NCI-H446 (cell line): ENCODE data around the gene LRG1.
"Not testable (repeated sequence)": the region's sequence is repeated elsewhere in the genome, so short reads cannot be mapped to it uniquely, and the experiment has no call there.

Experiments
- DNase-seq, 2 experiments: peaks; one replicate each; lab custom pipeline; 2025; lab: John Stamatoyannopoulos, UW

The LRG1 gene

DNA sequence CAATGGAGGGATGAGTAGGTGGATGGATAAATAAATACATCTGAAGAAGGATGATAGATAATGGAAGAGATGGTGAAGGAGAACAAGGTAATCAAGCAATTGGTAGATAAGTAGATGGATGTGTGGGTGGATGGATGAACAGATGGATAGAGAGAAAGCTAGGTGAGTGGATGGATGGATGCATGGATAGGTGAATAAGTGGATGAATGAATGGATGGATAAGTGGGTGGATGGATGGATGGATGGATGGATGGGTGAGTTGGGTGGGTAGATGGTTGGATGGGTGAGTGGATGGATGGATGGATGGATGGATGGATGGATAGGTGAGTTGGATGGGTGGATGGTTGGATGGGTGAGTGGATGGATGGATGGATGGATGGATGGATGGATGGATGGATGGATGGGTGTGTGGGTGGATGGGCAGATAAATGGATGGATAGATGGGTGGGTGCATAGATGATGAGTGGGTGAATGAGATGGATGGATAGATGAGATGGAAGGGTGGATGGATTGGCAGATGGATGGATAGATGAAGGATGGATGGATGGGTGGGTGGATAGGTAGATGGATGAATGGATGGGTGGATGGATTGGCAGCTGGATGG, 13.4 kb upstream of the LRG1 start:
- DNase-seq: no peak

DNA sequence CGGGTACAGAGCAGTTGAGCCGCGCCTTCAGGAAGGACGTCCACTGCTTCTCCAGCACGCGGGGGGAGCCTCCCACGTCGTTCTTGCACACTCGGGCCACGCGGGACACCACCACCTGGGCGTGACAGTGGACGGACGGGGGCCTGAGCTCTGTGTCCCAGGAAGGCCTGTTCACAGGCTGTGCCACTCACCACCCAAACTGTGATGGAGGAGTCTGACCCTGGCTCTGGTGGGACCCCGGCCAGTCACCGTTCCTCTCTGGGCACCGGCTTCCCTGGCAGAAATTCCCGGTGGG, 12.6 kb upstream of the LRG1 start:
- no peak for DNase-seq

- no peak for DNase-seq
Observed at GRCh38 chr19:4550479-4551050, 10.7 kb upstream of the LRG1 start.

DNA sequence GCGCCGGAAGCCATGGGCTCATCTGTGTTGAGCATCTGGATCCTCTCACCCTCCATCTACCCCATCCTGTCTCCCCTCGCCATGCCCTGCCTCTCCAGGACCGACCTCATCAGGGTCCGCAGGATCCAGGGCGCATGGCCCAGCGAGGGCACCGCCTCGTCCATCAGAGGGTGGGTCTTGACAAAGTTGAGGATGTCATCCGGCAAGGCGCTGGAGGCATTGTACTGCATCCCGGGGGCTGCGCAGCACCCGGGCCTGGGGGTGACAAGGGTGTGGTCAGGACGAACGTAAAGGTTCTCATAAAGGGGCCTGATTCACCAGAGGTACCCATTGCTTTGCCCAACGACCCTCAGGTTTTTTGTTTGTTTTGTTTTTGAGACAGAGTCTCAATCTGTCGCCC, 10.2 kb upstream of the LRG1 start:
- no peak for DNase-seq

DNA sequence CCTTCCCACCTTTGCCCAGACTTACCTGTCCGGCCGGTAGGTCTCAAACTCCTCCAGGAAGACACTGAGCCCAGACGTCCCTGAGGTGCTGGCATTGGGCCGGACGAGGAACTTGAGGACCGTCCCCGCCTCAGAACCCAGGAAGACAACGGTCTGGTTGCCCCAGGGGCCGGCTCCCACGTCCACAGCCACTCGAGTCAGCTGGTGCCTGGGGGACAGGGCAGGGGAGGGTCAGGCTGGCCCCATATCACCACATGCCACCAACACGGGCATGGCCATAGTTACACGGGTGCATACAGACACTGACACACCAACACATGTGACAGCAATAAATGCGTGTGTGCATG, 8.4 kb upstream of the LRG1 start:
- DNase-seq: no peak

- DNase-seq: no peak
Observed at GRCh38 chr19:4547303-4548237, 7.7 kb upstream of the LRG1 start.

- no peak for DNase-seq
Observed at GRCh38 chr19:4543842-4544647, 4.2 kb upstream of the LRG1 start.

DNA sequence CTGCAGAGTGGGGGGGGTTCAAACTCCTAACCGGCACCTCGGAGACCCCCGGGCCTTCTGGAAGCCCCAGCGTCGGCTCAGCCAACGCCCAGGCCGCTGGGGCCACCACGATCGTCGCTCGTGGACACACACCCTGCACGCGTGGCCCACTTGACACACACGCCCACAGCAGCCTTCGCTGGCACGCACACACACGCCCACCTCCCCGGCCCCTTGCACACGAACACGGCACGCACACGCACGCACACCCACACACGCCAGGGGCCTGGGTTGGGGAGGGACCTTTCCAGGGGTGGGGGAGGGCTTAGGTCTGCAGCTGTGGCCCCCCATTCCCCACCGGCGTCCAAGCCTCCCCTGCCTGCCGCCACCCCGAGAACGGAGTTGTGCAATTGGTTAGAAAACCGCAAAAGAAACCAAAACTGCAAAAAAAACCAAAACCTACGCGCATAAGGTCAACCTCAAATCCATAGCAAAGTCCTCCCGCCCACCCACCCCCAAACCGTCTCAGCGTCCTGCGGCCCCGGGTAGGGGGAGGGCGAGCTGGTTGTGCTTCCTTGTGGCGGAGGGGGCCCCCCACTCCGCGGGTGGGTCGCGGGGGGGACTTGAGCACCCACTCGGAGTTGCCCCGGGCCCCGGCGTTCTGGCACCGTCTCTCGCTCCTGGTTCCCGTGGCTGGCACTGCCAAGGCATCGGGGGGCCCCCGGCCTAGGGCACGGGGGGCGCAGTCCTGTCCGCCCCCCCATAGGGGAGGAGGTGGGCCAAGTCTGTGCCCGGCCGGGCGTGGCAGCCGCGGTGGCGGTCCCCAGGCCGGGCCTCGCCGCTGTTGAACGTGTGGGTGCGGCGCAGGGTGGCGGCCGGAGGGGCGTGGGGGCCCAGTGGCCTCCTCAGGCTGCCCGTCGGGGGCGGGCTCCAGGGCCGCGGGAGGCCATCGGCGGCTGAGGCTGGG, 3.3 kb upstream of the LRG1 start:
- no peak for DNase-seq

DNA sequence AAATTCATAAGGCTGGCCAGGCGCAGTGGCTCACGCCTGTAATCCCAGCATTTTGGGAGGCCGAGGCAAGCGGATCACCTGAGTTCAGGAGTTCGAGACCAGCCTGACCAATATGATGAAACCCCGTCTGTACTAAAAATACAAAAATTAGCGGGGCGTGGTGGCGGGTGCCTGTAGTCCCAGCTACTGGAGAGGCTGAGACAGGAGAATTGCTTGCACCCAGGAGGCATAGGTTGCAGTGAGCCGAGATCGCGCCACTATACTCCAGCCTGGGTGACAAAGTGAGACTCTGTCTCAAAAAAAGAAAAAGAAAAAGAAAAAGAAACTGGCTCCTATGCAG, 1.9 kb upstream of the LRG1 start:
- not testable (repeated sequence) for DNase-seq

- no peak for DNase-seq
Observed at GRCh38 chr19:4541114-4541805, 1.4 kb upstream of the LRG1 start.

DNA sequence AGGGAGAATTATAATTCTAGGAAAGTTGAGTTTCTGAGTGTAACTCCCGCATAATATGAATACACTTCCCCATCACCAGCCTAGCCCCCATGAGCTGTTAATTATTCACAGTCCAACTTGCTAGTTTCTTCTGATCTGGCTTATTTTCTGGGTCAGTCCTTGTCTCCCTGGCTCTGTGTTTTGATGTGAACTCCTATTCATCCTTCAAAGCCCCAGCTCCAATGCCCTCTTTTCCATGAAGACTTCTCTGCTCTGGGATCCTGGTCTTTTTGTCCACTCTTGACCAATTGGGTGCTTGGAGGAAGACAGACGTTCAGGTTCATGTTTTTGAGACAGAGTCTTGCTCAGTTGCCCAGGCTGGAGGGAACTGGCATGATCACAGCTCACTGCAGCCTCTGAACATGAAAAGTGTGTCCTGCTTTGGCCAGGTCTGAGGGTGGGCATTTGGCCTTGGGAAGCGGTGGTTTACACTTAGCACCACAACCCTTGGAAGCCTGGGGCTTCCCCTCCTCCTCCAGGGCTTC, 605 bp downstream of the LRG1 start:
- no peak for DNase-seq

DNA sequence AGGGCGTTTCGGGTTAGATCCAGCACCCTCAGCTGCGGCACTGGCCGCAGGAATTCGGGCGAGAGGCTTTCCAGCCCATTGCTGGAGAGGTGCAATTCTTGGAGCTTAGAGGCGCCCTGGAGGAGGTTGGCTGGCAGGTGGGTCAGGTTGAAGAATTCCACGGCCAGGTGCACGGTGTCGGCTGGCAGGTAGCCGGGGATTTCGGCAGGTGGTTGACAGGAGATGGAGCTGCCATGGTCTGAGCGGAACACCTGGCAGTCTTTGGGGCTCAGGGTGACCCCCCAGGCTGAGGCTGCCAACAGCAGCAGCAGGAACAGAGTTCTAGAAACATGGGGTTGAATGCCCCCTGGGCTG, 1.3 kb downstream of the LRG1 start:
- no peak for DNase-seq

DNA sequence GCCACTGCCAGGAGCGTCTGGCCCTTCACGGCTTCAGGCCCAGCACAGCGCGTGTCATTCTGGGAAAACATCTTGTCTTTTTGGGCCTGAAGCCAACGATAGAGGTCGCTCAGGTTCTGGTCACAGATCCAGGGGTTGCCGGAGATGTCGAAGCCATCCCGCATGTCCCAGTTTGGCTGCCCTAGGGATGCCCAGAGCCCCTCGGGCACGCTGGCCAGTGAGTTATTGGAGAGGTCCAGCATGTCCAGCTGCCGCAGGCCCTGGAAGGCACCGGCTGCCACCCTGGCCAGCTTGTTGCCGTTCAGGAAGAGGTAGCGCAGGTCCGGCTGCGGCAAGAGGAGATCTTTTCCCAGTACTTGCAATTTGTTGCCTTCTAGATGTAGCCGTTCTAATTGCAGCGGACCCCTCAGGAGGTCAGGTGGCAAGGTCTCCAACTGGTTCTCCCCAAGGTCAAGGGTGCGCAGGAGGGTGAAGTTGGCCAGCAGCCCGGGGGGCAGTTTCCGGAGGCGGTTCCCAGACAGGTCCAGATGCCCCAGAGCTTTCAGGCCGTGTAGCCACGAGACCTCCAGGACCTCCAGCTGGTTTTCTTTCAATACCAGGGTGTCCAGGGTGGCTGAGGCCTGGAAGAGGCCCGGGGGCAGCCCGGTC, 1.8 kb downstream of the LRG1 start:
- no peak for DNase-seq

DNA sequence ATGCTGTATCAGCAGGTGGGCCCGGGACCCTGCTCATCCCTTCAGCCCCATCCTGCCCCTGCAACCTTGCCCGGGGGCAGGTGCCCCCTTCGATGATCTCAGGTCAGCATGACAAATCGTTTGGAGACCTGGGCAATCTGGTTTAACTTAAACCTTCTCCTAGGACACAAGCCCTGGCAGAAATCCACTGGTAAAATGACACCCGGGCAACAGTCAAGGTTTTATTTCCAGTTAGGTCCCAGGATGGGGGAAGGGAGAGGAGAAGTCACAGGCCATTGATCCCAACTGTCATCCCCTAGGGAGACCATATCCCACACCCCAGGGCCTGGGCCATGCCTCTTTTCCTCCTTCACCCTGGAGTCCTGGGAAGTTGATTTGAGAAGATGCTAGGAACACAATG, 3.0 kb downstream of the LRG1 start:
- DNase-seq: no peak

- DNase-seq: peak; percentile 77 to 94
Observed at GRCh38 chr19:4534836-4535658, 4.8 kb downstream of the LRG1 start, which contains the start of gene PLIN5. Gene PLIN5, minus strand, starts transcription at chr19:4535224. Its CDS starts 1,150 bp downstream, at chr19:4534074.

GRCh38 chr19:4533835-4534424, 5.9 kb downstream of the LRG1 start:
- DNase-seq: no peak

GRCh38 chr19:4533334-4533733, 6.5 kb downstream of the LRG1 start:
- DNase-seq: no peak

DNA sequence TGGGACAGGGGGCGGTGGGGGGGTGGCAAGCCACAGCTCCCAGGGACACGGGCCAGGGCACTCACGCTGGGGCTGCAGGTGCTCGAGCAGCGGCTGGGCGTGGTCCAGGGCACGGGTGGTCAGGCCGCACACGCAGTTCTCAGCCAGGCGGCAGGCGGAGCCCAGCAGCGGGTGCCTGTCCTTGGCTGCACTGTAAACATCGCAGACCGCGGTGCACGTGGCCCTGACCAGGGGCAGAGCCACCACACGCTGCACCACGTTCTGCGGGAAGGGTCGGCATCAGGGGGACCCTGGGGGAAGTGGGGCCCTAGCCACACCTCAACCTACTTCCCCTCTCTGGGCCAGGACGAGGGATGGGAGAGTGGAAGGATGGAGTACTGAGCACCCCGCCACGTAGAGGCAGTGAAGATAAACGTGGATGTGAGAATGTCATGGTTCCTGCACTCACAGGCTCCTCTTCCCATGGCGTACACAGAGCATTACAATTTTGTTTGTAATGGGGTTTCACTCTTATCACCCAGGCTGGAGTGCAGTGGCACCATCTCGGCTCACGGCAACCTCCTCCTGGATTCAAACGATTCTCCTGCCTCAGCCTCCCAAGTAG, 8.2 kb downstream of the LRG1 start:
- DNase-seq: no peak
